ENCODE data around the gene CTSW. TPM values are rescaled to one million over a fixed set of nuclear protein-coding genes. Genes with fewer than 3 reads are reported as not detected.

The CTSW gene
- total and polyA plus RNA-seq, 2 of the 4 experiments (the other 2 are of a cell fraction): 0.07 to 0.18 TPM

- BruUV-seq (replicated peaks): no TSS peak
- no peak overlapping the region for H2BK20ac ChIP-seq (ENCODE audit: low read depth, low read length)
Measured at GRCh38 chr11:65883786-65884715, 4.4 kb downstream of the CTSW start.

More at GRCh38 chr11:65883786-65884715, 4.4 kb downstream of the CTSW start:
- H2BK120ac ChIP-seq (ENCODE audit: low read depth, low read length): no peak overlapping the region
- H3K4me2 ChIP-seq (ENCODE audit: low read depth, low read length): no peak overlapping the region
- H3K56ac ChIP-seq (ENCODE audit: extremely low read depth, insufficient read depth, low read length): no peak overlapping the region
- peak overlapping the region; percentile 53; the same call in 1 of the 2 replicates for H3K4ac ChIP-seq (ENCODE audit: low read depth, low read length)
- H2AFZ ChIP-seq (replicated peaks; ENCODE audit: low read length, poor library complexity): peak overlapping the region; percentile 67
- H3K4me3 ChIP-seq (ENCODE audit: insufficient read depth, low read depth, low read length): no peak overlapping the region
- ATAC-seq (ENCODE audit: low read depth) (no peak), DNase-seq (no peak)
- no peak overlapping the region; the same call in 1 of the 2 replicates for H3K27ac ChIP-seq (ENCODE audit: insufficient read depth, low read length)
- TF ChIP-seq RCOR1 (IDR thresholded peaks at IDR 0.05; ENCODE audit: insufficient replicate concordance, low read length) (no peak), POLR2A (IDR thresholded peaks at IDR 0.05; ENCODE audit: low read depth, low read length) (no peak), USF2 (IDR thresholded peaks at IDR 0.05; ENCODE audit: low read depth, low read length) (no peak), RAD21 (IDR thresholded peaks at IDR 0.05; ENCODE audit: low read length) (no peak), MAFK (IDR thresholded peaks at IDR 0.05; ENCODE audit: low read depth, low read length) (no peak), MAZ (IDR thresholded peaks at IDR 0.05; ENCODE audit: borderline replicate concordance, low read depth, low read length) (no peak), FOS (IDR thresholded peaks at IDR 0.05; ENCODE audit: low read depth, low read length) (no peak), NFE2L2 (IDR thresholded peaks at IDR 0.05; ENCODE audit: low read depth, low read length) (no peak), CHD1 (IDR thresholded peaks at IDR 0.05; ENCODE audit: low read depth, low read length) (no peak), ELK1 (IDR thresholded peaks at IDR 0.05; ENCODE audit: borderline replicate concordance, low read depth, low read length) (no peak), MXI1 (IDR thresholded peaks at IDR 0.05; ENCODE audit: borderline replicate concordance, low read depth, low read length) (no peak)
- dilution Hi-C loops (cut with HindIII; ENCODE audit: low sequenced_read_pairs, unreplicated experiment) (no loop called here), in situ Hi-C loops (cut with MboI; ENCODE audit: low sequenced_read_pairs) (loop anchor here (5.0 kb wide), 1 partner anchor 103 kb away; no protein-coding TSS in a partner anchor), intact Hi-C loops (cut with micrococcal nuclease) (loop anchor here (1.0 kb wide), 1 partner anchor 105 kb away; no protein-coding TSS in a partner anchor)
- no peak overlapping the region for H2BK5ac ChIP-seq (ENCODE audit: low read depth, low read length, poor library complexity, severe bottlenecking)
- 88% methylated on average over 11 of the region's 28 CpGs; no CpG with 5 or more reads in 1 of the 2 experiments for WGBS, 2 experiments (ENCODE audit: extremely low coverage in 2 of 2, insufficient read length in 1 of 2)
- H4K5ac ChIP-seq (ENCODE audit: low read depth, low read length): no peak overlapping the region
- H3K9ac ChIP-seq (ENCODE audit: low read depth, low read length): no peak overlapping the region
- H3K18ac ChIP-seq (ENCODE audit: low read depth, low read length): no peak overlapping the region
- H3K27me3 ChIP-seq (ENCODE audit: control insufficient read depth, insufficient read depth, low read length): no peaks in the 10 kb centered on the region
- H3K14ac ChIP-seq (replicated peaks; ENCODE audit: low read depth, low read length): no peak overlapping the region
- H4K91ac ChIP-seq (ENCODE audit: insufficient read depth, low read depth, low read length): no peak overlapping the region
- H4K8ac ChIP-seq (ENCODE audit: low read depth in 2 of 2, low read length in 2 of 2): no peak overlapping the region
- peaks cover 40% of the 10 kb centered on the region for H3K36me3 ChIP-seq (ENCODE audit: control insufficient read depth, insufficient read depth, low read length)
- peaks cover 6% of the 10 kb centered on the region for H3K9me1 ChIP-seq (ENCODE audit: insufficient read depth, low read length)
- H3K23ac ChIP-seq (ENCODE audit: low read depth, low read length): no peak overlapping the region
- H3K79me1 ChIP-seq (ENCODE audit: low read depth in 1 of 2, low read length in 2 of 2): peaks cover 9 to 52% of the 10 kb centered on the region in 2 experiments
- no peaks in the 10 kb centered on the region for H3K9me3 ChIP-seq (ENCODE audit: control insufficient read depth, insufficient read depth, low read length)
- H2AK5ac ChIP-seq (ENCODE audit: low read depth, low read length): 0 out of 2 replicates have a peak overlapping the region, but pooled peaks have one; percentile 73
- no peak overlapping the region for H2BK15ac ChIP-seq (ENCODE audit: low read depth, low read length)
- CTCF ChIA-PET: interaction anchor here (0.6 to 1.5 kb wide), 11 partner anchors 11 to 651 kb away, joined by 3 to 14 read pairs (median 5); partner anchors contain the start of genes EFEMP2 and MUS81
- POLR2A ChIA-PET (ENCODE audit: unreplicated experiment): no interaction called here
- peaks cover 2% of the 10 kb centered on the region for H3K4me1 ChIP-seq (ENCODE audit: control insufficient read depth, insufficient read depth, low read length)
- peaks cover 21% of the 10 kb centered on the region for H4K20me1 ChIP-seq (ENCODE audit: insufficient read depth, low read length)
- peak overlapping the region; percentile 95 for H2AK9ac ChIP-seq (replicated peaks; ENCODE audit: low read depth, low read length, poor library complexity)

Measured in IMR-90 (cell line).